ENCODE results near the gene SRSF6. TPM values are rescaled to one million over a fixed set of nuclear protein-coding genes. Genes with fewer than 3 reads are reported as not detected.

Gene SRSF6
- total RNA-seq, 1 experiment from 2014 or later = 77.3 TPM

GRCh38 chr20:43477619-43478018, 19.9 kb downstream of the SRSF6 start:
- CTCF ChIA-PET = no interaction called here
- Histone ChIP-seq H3K4me2 (ENCODE audit: low read length) (no peak overlapping the region), H3K27me3 (ENCODE audit: low read length) (peaks cover 22% of the 10 kb centered on the region; the same call in 1 of the 2 replicates), H3K9ac (ENCODE audit: low read length) (no peak overlapping the region), H3K9me2 (replicated peaks; ENCODE audit: low read length) (no peaks in the 10 kb centered on the region), H3K27ac (ENCODE audit: low read length) (no peak overlapping the region), H3K4me3 (ENCODE audit: low read length) (no peak overlapping the region), H3K36me3 (ENCODE audit: low read depth, low read length) (no peaks in the 10 kb centered on the region), H4K20me1 (ENCODE audit: low read length) (no peaks in the 10 kb centered on the region), H3K4me1 (ENCODE audit: insufficient read depth, low read length) (no peaks in the 10 kb centered on the region), H3K9me3 (ENCODE audit: low read length) (no peaks in the 10 kb centered on the region), H3K79me2 (ENCODE audit: low read length) (no peaks in the 10 kb centered on the region), H3F3A (ENCODE audit: low read length, unreplicated experiment) (no peaks in the 10 kb centered on the region), H2AFZ (ENCODE audit: low read length) (no peak overlapping the region)
- DNase-seq (no peak), ATAC-seq (no peak)
- BruUV-seq (replicated peaks) = no TSS peak
- no peak for TF ChIP-seq EZH2phosphoT487 (IDR thresholded peaks at IDR 0.05; ENCODE audit: borderline replicate concordance, low read length)
- TF ChIP-seq CTCF (conservative IDR thresholded peaks at IDR 0.05; ENCODE audit: low read depth, low read length) = no peak
- TF ChIP-seq EZH2 (IDR thresholded peaks at IDR 0.05; ENCODE audit: low read length, unreplicated experiment) = no peak
- POLR2A ChIA-PET (ENCODE audit: unreplicated experiment) = no interaction called here
- intact Hi-C loops (cut with micrococcal nuclease) = no loop called here

- H4K20me1 ChIP-seq (ENCODE audit: low read length) = no peaks in the 10 kb centered on the region
- ChIA-PET CTCF (no interaction called here), POLR2A (ENCODE audit: unreplicated experiment) (no interaction called here)
- no peak overlapping the region for H3K4me2 ChIP-seq (ENCODE audit: low read length)
- ATAC-seq = no peak
- H3K9me2 ChIP-seq (replicated peaks; ENCODE audit: low read length) = no peaks in the 10 kb centered on the region
- H3K9me3 ChIP-seq (ENCODE audit: low read length) = no peaks in the 10 kb centered on the region
- no peak for DNase-seq
- H2AFZ ChIP-seq (ENCODE audit: low read length) = no peak overlapping the region
- no peaks in the 10 kb centered on the region for H3F3A ChIP-seq (ENCODE audit: low read length, unreplicated experiment)
- TF ChIP-seq CTCF (conservative IDR thresholded peaks at IDR 0.05; ENCODE audit: low read depth, low read length) = no peak
- TF ChIP-seq EZH2 (IDR thresholded peaks at IDR 0.05; ENCODE audit: low read length, unreplicated experiment) = no peak
- TF ChIP-seq EZH2phosphoT487 (IDR thresholded peaks at IDR 0.05; ENCODE audit: borderline replicate concordance, low read length) = no peak
- H3K27me3 ChIP-seq (ENCODE audit: low read length) = no peaks in the 10 kb centered on the region
- H3K79me2 ChIP-seq (ENCODE audit: low read length) = no peaks in the 10 kb centered on the region
- H3K36me3 ChIP-seq (ENCODE audit: low read depth, low read length) = no peaks in the 10 kb centered on the region
- intact Hi-C loops (cut with micrococcal nuclease) = no loop called here
- peaks cover 5% of the 10 kb centered on the region; the same call in 1 of the 2 replicates for H3K4me1 ChIP-seq (ENCODE audit: insufficient read depth, low read length)
- no peak overlapping the region for H3K9ac ChIP-seq (ENCODE audit: low read length)
- H3K27ac ChIP-seq (ENCODE audit: low read length) = no peak overlapping the region
- no peak overlapping the region for H3K4me3 ChIP-seq (ENCODE audit: low read length)
- no TSS peak for BruUV-seq (replicated peaks)
Measured at GRCh38 chr20:43490038-43490437, 32.3 kb downstream of the SRSF6 start.

GRCh38 chr20:43492101-43492500, 34.4 kb downstream of the SRSF6 start:
- Histone ChIP-seq H2AFZ (ENCODE audit: low read length) (no peak overlapping the region), H3K36me3 (ENCODE audit: low read depth, low read length) (no peaks in the 10 kb centered on the region), H3K27ac (ENCODE audit: low read length) (no peak overlapping the region), H3K4me3 (ENCODE audit: low read length) (no peak overlapping the region), H3K4me1 (ENCODE audit: insufficient read depth, low read length) (peaks cover 5% of the 10 kb centered on the region; the same call in 1 of the 2 replicates), H3K9me3 (ENCODE audit: low read length) (no peaks in the 10 kb centered on the region), H3F3A (ENCODE audit: low read length, unreplicated experiment) (no peaks in the 10 kb centered on the region), H3K4me2 (ENCODE audit: low read length) (no peak overlapping the region), H3K9me2 (replicated peaks; ENCODE audit: low read length) (no peaks in the 10 kb centered on the region), H3K9ac (ENCODE audit: low read length) (no peak overlapping the region), H3K27me3 (ENCODE audit: low read length) (0 out of 2 replicates have a peak, but pooled peaks cover 3% of the 10 kb centered on the region), H4K20me1 (ENCODE audit: low read length) (no peaks in the 10 kb centered on the region), H3K79me2 (ENCODE audit: low read length) (no peaks in the 10 kb centered on the region)
- no TSS peak for BruUV-seq (replicated peaks)
- TF ChIP-seq CTCF (conservative IDR thresholded peaks at IDR 0.05; ENCODE audit: low read depth, low read length) = no peak
- no peak for TF ChIP-seq EZH2phosphoT487 (IDR thresholded peaks at IDR 0.05; ENCODE audit: borderline replicate concordance, low read length)
- TF ChIP-seq EZH2 (IDR thresholded peaks at IDR 0.05; ENCODE audit: low read length, unreplicated experiment) = no peak
- ATAC-seq (peak; percentile 33; the same call in 1 of the 2 replicates), DNase-seq (peak; percentile 65)
- intact Hi-C loops (cut with micrococcal nuclease) = no loop called here
- ChIA-PET CTCF (no interaction called here), POLR2A (ENCODE audit: unreplicated experiment) (no interaction called here)
